ENCODE data around the gene ZNF438. TPM values are rescaled to one million over a fixed set of nuclear protein-coding genes. Genes with fewer than 3 reads are reported as not detected.

ZNF438 gene
- total and polyA plus RNA-seq, 2 of the 4 experiments (the other 2 are of a cell fraction), result 1.8 to 2.9 TPM

- WGBS, 2 experiments (ENCODE audit: extremely low coverage in 2 of 2, insufficient read length in 1 of 2), result 40% methylated on average over 6 of the region's 16 CpGs; no CpG with 5 or more reads in 1 of the 2 experiments
- Histone ChIP-seq H3K9me3 (ENCODE audit: control insufficient read depth, insufficient read depth, low read length) (no peaks in the 10 kb centered on the region), H2BK20ac (ENCODE audit: low read depth, low read length) (peak overlapping the region; percentile 8; the same call in 1 of the 2 replicates), H3K4me1 (ENCODE audit: control insufficient read depth, insufficient read depth, low read length) (peaks cover 22% of the 10 kb centered on the region), H3K23ac (ENCODE audit: low read depth, low read length) (no peak overlapping the region), H3K4ac (ENCODE audit: low read depth, low read length) (peak overlapping the region; percentile 53), H3K4me2 (ENCODE audit: low read depth, low read length) (peak overlapping the region; percentile 53), H3K27ac (ENCODE audit: insufficient read depth, low read length) (peak overlapping the region; percentile 71; the same call in 1 of the 2 replicates), H2BK120ac (ENCODE audit: low read depth, low read length) (peak overlapping the region; percentile 36; the same call in 1 of the 2 replicates), H4K5ac (ENCODE audit: low read depth, low read length) (peak overlapping the region; percentile 7; the same call in 1 of the 2 replicates), H3K4me3 (ENCODE audit: insufficient read depth, low read depth, low read length) (no peak overlapping the region), H3K9ac (ENCODE audit: low read depth, low read length) (no peak overlapping the region), H3K18ac (ENCODE audit: low read depth, low read length) (peak overlapping the region; percentile 66), H2AK5ac (ENCODE audit: low read depth, low read length) (peak overlapping the region; percentile 65), H3K36me3 (ENCODE audit: control insufficient read depth, insufficient read depth, low read length) (no peaks in the 10 kb centered on the region), H3K9me1 (ENCODE audit: insufficient read depth, low read length) (peaks cover 18% of the 10 kb centered on the region), H2BK5ac (ENCODE audit: low read depth, low read length, poor library complexity, severe bottlenecking) (peak overlapping the region; percentile 14), H2AK9ac (replicated peaks; ENCODE audit: low read depth, low read length, poor library complexity) (no peak overlapping the region), H3K14ac (replicated peaks; ENCODE audit: low read depth, low read length) (0 out of 2 replicates have a peak overlapping the region, but pooled peaks have one; percentile 55), H3K27me3 (ENCODE audit: control insufficient read depth, insufficient read depth, low read length) (no peaks in the 10 kb centered on the region), H2BK15ac (ENCODE audit: low read depth, low read length) (no peak overlapping the region; the same call in 1 of the 3 replicates), H3K79me1 (ENCODE audit: low read depth in 1 of 2, low read length in 2 of 2) (no peaks in the 10 kb centered on the region), H4K20me1 (ENCODE audit: insufficient read depth, low read length) (0 out of 2 replicates have a peak, but pooled peaks cover 4% of the 10 kb centered on the region), H4K91ac (ENCODE audit: insufficient read depth, low read depth, low read length) (peak overlapping the region; percentile 39), H4K8ac (ENCODE audit: low read depth in 2 of 2, low read length in 2 of 2) (peak overlapping the region in 1 of 2 experiments; percentile 20; a peak in 1 of 4 replicates), H3K56ac (ENCODE audit: extremely low read depth, insufficient read depth, low read length) (no peak overlapping the region), H2AFZ (replicated peaks; ENCODE audit: low read length, poor library complexity) (peak overlapping the region; percentile 33)
- in situ Hi-C loops (cut with MboI; ENCODE audit: low sequenced_read_pairs) (no loop called here), intact Hi-C loops (cut with micrococcal nuclease) (no loop called here), dilution Hi-C loops (cut with HindIII; ENCODE audit: low sequenced_read_pairs, unreplicated experiment) (no loop called here)
- DNase-seq (no peak), ATAC-seq (ENCODE audit: low read depth) (peak; percentile 22)
- POLR2A ChIA-PET (ENCODE audit: unreplicated experiment), result interaction anchor here (1.4 kb wide), 1 partner anchor 220 kb away, joined by 4 read pairs; the partner anchor contains the start of gene ZNF438
- no peak for TF ChIP-seq MAZ (IDR thresholded peaks at IDR 0.05; ENCODE audit: borderline replicate concordance, low read depth, low read length)
- CTCF ChIA-PET, result interaction anchor here (0.6 kb wide), 1 partner anchor 81 kb away, joined by 3 read pairs; no protein-coding TSS in a partner anchor
- no TSS peak for BruUV-seq (replicated peaks)
Measured at GRCh38 chr10:30811276-30812017, 220.2 kb downstream of the ZNF438 start.
